ENCODE data around the gene PRMT1.

The PRMT1 gene

DNA sequence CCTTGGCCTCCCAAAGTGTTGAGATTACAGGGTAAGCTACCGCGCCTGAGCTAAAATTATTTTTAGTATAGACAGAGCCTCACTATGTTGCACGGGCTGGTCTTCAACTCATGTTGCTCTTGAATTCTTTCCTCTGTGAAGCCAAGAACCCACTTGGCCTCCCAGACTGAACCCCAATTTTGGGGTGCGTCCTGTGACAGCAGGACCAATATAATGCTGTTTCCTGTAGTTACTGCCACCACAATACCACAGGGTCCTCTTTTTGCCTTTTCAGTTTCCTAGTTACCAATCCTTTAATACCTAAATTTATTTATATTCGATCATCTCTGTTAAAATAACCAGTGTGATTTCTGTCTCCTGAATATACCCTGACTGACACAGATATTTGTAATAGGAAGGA is 53.1 kb downstream of the PRMT1 start:
- DNase-seq: no peak

Measured in T1000 (cell line).